Panc1 (cell line): Measurements from ENCODE around the gene NEK6.

ENCODE experiments used
- POLR2AphosphoS5 ChIP-seq: IDR thresholded peaks from 2 replicates; pipeline ENCODE4 v1.6.1; 2012; ENCODE audit warnings: mild to moderate bottlenecking, low read depth, low read length, moderate library complexity
- REST ChIP-seq, 2 experiments: IDR thresholded peaks; 2 replicates each; pipeline ENCODE4 v1.6.1; 2011 to 2012; ENCODE audit warnings: low read depth in 2 of 2, control low read depth in 1 of 2, low read length in 1 of 2, mild to moderate bottlenecking in 1 of 2, moderate library complexity in 1 of 2; ENCODE audit not compliant: insufficient read depth in 1 of 2
- SIN3A ChIP-seq: IDR thresholded peaks from 2 replicates; pipeline ENCODE4 v1.6.1; 2012; ENCODE audit warnings: low read depth, mild to moderate bottlenecking, low read length, moderate library complexity, borderline replicate concordance; ENCODE audit not compliant: insufficient read depth
- TCF7L2 ChIP-seq: IDR thresholded peaks from 2 replicates; pipeline ENCODE4 v1.6.1; 2011; ENCODE audit warnings: mild to moderate bottlenecking, low read depth, low read length, inconsistent platforms
- TF ChIP-seq, protein P1 (sequence below): fragments of 450-650 bp; IDR thresholded peaks from 2 replicates; pipeline ENCODE4 v1.5.1; 2017; ENCODE audit warnings: mild to moderate bottlenecking

DNA sequence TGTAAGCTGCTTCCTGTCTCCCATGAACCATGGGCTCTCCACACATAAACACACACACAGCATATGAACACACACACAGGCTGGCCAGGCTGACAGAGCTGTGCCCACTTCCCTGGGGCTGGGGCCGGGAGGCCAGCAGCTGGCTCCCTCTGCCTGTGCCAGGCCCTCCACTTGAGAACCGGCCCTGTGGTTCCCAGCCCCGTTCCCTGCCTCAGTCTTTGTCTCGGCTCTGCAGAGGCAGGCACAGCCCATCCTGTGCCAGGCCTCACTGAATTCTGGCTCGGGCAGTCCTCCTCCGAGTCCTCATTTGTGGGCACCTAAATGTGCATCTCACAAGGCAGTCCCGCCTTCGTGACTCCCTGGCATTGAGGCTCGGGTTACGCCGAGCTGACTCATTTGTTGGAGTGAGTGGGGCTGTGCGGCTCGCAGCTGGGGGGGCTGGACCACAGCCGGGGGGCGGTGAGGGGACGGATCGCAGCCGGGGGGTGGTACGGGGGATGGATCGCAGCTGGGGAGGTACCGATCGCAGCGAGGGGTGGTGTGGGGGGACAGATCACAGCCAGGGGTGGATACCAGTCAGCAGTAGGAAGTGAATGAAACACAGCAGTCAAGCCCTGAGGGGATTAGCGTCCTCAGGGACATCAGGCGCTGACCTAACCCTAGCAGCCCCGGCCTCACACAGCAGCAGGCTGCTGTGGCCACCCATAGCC, 85.2 kb downstream of the NEK6 start:
- TF ChIP-seq, protein P1, sequence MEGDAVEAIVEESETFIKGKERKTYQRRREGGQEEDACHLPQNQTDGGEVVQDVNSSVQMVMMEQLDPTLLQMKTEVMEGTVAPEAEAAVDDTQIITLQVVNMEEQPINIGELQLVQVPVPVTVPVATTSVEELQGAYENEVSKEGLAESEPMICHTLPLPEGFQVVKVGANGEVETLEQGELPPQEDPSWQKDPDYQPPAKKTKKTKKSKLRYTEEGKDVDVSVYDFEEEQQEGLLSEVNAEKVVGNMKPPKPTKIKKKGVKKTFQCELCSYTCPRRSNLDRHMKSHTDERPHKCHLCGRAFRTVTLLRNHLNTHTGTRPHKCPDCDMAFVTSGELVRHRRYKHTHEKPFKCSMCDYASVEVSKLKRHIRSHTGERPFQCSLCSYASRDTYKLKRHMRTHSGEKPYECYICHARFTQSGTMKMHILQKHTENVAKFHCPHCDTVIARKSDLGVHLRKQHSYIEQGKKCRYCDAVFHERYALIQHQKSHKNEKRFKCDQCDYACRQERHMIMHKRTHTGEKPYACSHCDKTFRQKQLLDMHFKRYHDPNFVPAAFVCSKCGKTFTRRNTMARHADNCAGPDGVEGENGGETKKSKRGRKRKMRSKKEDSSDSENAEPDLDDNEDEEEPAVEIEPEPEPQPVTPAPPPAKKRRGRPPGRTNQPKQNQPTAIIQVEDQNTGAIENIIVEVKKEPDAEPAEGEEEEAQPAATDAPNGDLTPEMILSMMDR, result no peak
- TF ChIP-seq REST (IDR thresholded peaks at IDR 0.05; ENCODE audit: insufficient read depth in 1 of 2, low read depth in 2 of 2, low read length in 1 of 2) (no peak), TCF7L2 (no peak), SIN3A (no peak), POLR2AphosphoS5 (no peak)
